Astrocyte (in vitro differentiated cells and primary cell): ENCODE data around the gene GRPEL2. TPM values are rescaled to one million over a fixed set of nuclear protein-coding genes. Genes with fewer than 3 reads are reported as not detected.

ENCODE experiments used
- DNase-seq: peaks from one replicate; pipeline ENCODE4 v3.0.0-alpha.2; 2010; ENCODE audit warnings: low read depth
- FAIRE-seq: peaks from 2 replicates; lab custom pipeline; 2011; peaks lifted over from hg19 to GRCh38; lab: Jason Lieb, UNC
- H2AFZ ChIP-seq: 2 replicates; pipeline ENCODE4 v1.6.0; 2012; ENCODE audit warnings: low read depth, low read length, inconsistent platforms
- H3K27ac ChIP-seq: 2 replicates; pipeline ENCODE4 v1.5.1; 2011; ENCODE audit warnings: low read depth, low read length, inconsistent platforms
- H3K27me3 ChIP-seq: 2 replicates; pipeline ENCODE4 v1.6.0; 2011; ENCODE audit warnings: low read length, inconsistent platforms; ENCODE audit not compliant: insufficient read depth
- H3K36me3 ChIP-seq: 2 replicates; pipeline ENCODE4 v1.5.1; 2011; ENCODE audit warnings: low read length, inconsistent platforms; ENCODE audit not compliant: insufficient read depth
- H3K4me1 ChIP-seq: 2 replicates; pipeline ENCODE4 v1.5.1; 2011; ENCODE audit warnings: low read length, inconsistent platforms; ENCODE audit not compliant: insufficient read depth
- H3K4me2 ChIP-seq: 2 replicates; pipeline ENCODE4 v1.6.0; 2012; ENCODE audit warnings: low read length, inconsistent platforms
- H3K4me3 ChIP-seq: 2 replicates; pipeline ENCODE4 v1.5.1; 2011; ENCODE audit warnings: low read depth, mild to moderate bottlenecking, low read length, inconsistent platforms; ENCODE audit not compliant: insufficient read depth
- H3K79me2 ChIP-seq: 2 replicates; pipeline ENCODE4 v1.6.0; 2012; ENCODE audit warnings: mild to moderate bottlenecking, low read length, inconsistent platforms; ENCODE audit not compliant: insufficient read depth
- H3K9ac ChIP-seq: 2 replicates; pipeline ENCODE4 v1.6.0; 2012; ENCODE audit warnings: mild to moderate bottlenecking, low read length, inconsistent platforms
- H3K9me3 ChIP-seq: 2 replicates; pipeline ENCODE4 v1.5.1; 2012; ENCODE audit warnings: low read depth, mild to moderate bottlenecking, low read length, inconsistent platforms; ENCODE audit not compliant: insufficient read depth
- H4K20me1 ChIP-seq: 2 replicates; pipeline ENCODE4 v1.6.0; 2012; ENCODE audit warnings: low read length, inconsistent platforms; ENCODE audit not compliant: insufficient read depth
- H3K27ac Mint-ChIP-seq: one replicate; pipeline ENCODE4 v1.8.0; 2021; ENCODE audit warnings: mild to moderate bottlenecking, mixed read lengths; ENCODE audit not compliant: unreplicated experiment
- H3K27me3 Mint-ChIP-seq: one replicate; pipeline ENCODE4 v1.8.0; 2021; ENCODE audit warnings: low read depth, mixed read lengths; ENCODE audit not compliant: unreplicated experiment
- H3K36me3 Mint-ChIP-seq: one replicate; pipeline ENCODE4 v1.8.0; 2021; ENCODE audit warnings: low read depth, mixed read lengths; ENCODE audit not compliant: unreplicated experiment
- H3K4me1 Mint-ChIP-seq: one replicate; pipeline ENCODE4 v1.8.0; 2021; ENCODE audit warnings: low read depth, mixed read lengths; ENCODE audit not compliant: unreplicated experiment
- H3K4me3 Mint-ChIP-seq: one replicate; pipeline ENCODE4 v1.8.0; 2021; ENCODE audit warnings: mild to moderate bottlenecking, moderate library complexity, mixed read lengths; ENCODE audit not compliant: unreplicated experiment
- H3K9me3 Mint-ChIP-seq: one replicate; pipeline ENCODE4 v1.8.0; 2021; ENCODE audit warnings: mild to moderate bottlenecking, mixed read lengths; ENCODE audit not compliant: unreplicated experiment
- EZH2 ChIP-seq: IDR thresholded peaks from 2 replicates; pipeline ENCODE4 v1.6.1; 2012; ENCODE audit warnings: mild to moderate bottlenecking, low read length, inconsistent platforms; ENCODE audit not compliant: insufficient read depth
- total RNA-seq: library from RNA; stranded (reverse); gene quantifications from 2 replicates; pipeline ENCODE4 v1.2.1, GENCODE V29; 2021
- TF ChIP-seq, protein P1 (sequence below): IDR thresholded peaks from 2 replicates; pipeline ENCODE4 v1.5.1; 2011; ENCODE audit warnings: low read depth, mild to moderate bottlenecking, inconsistent platforms, low read length, moderate library complexity; ENCODE audit not compliant: insufficient read depth

The GRPEL2 gene
- total RNA-seq, 1 donor from 2014 or later: 26.0 TPM

DNA sequence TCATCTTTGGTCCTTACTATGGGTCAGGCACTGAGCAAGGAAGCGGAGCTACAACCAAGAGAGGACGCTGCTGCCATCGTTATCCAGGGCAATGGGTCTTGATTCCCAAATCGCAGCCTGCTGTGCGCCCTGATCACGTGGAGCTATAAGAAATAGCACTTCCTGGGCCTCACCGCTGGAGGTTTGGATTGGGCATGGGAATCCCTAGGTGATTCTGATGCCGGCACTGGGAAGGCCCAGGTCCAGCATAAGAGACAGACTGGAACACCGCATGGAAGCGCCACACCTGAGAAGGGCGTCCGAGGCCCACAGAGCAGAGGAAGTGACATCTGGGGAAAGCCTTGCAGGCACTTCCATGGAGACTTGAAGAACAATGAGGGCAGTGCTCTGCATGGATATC is 30.8 kb downstream of the GRPEL2 start:
- H3K79me2 ChIP-seq: no peaks in the 10 kb centered on the region
- Mint-ChIP-seq H3K27me3 (peaks cover 1% of the 10 kb centered on the region), H3K9me3 (no peaks in the 10 kb centered on the region), H3K4me3 (no peak overlapping the region), H3K4me1 (peaks cover 7% of the 10 kb centered on the region), H3K36me3 (peaks cover 2% of the 10 kb centered on the region), H3K27ac (no peak overlapping the region)
- no peak overlapping the region for H3K4me3 ChIP-seq
- H3K36me3 ChIP-seq: no peaks in the 10 kb centered on the region
- peaks cover 3% of the 10 kb centered on the region for H3K9me3 ChIP-seq
- no peak overlapping the region for H2AFZ ChIP-seq
- H3K4me2 ChIP-seq: no peak overlapping the region
- no peak overlapping the region for H3K9ac ChIP-seq
- no peak for FAIRE-seq
- H4K20me1 ChIP-seq: no peaks in the 10 kb centered on the region
- TF ChIP-seq EZH2: no peak
- TF ChIP-seq, protein P1, sequence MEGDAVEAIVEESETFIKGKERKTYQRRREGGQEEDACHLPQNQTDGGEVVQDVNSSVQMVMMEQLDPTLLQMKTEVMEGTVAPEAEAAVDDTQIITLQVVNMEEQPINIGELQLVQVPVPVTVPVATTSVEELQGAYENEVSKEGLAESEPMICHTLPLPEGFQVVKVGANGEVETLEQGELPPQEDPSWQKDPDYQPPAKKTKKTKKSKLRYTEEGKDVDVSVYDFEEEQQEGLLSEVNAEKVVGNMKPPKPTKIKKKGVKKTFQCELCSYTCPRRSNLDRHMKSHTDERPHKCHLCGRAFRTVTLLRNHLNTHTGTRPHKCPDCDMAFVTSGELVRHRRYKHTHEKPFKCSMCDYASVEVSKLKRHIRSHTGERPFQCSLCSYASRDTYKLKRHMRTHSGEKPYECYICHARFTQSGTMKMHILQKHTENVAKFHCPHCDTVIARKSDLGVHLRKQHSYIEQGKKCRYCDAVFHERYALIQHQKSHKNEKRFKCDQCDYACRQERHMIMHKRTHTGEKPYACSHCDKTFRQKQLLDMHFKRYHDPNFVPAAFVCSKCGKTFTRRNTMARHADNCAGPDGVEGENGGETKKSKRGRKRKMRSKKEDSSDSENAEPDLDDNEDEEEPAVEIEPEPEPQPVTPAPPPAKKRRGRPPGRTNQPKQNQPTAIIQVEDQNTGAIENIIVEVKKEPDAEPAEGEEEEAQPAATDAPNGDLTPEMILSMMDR: no peak
- no peak for DNase-seq
- no peaks in the 10 kb centered on the region for H3K27me3 ChIP-seq
- H3K27ac ChIP-seq: no peak overlapping the region
- H3K4me1 ChIP-seq: no peaks in the 10 kb centered on the region

DNA sequence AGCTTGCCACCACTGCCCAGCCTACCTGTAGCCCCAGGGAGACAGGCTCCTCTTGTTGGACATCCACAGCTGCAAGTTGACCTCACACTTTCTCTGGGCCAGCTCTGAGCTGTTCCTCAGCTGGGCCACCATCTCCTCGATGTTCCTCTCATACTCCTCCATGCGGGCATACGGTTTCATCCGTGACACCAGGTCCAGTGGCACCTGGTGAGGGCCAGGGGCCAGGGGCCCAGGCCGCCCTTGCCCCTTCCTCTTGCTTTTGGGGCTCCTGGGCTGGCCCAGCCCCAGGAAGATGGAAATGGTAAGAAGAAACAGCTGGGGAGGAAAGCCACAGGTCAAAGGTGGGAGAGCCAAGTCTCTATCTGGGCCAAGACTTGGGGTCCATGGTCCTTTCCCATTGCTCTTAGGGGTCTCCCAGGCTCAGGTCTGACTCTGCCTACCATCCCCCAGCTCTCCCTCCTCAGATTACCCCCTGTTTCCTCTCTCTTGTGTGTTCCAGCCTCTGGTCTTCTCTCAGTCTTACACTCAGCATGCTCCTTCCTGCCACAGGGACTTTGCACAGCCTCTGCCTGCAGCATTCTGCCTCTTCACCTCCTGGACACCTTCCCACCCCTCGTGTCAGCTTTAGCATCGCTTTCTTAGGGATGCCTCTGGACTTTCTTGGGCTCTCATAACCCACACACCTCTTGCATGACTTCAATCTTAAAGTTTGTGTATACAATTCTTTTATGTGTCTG is 31.6 kb downstream of the GRPEL2 start:
- Mint-ChIP-seq H3K9me3 (no peaks in the 10 kb centered on the region), H3K27ac (no peak overlapping the region), H3K36me3 (peaks cover 2% of the 10 kb centered on the region), H3K4me3 (no peak overlapping the region), H3K27me3 (peaks cover 1% of the 10 kb centered on the region), H3K4me1 (peaks cover 12% of the 10 kb centered on the region)
- no peak for FAIRE-seq
- H3K4me1 ChIP-seq: no peaks in the 10 kb centered on the region
- no peaks in the 10 kb centered on the region for H4K20me1 ChIP-seq
- H3K4me2 ChIP-seq: no peak overlapping the region
- no peaks in the 10 kb centered on the region for H3K27me3 ChIP-seq
- no peak overlapping the region for H3K4me3 ChIP-seq
- H3K9ac ChIP-seq: no peak overlapping the region
- no peak for DNase-seq
- no peak overlapping the region for H2AFZ ChIP-seq
- H3K36me3 ChIP-seq: no peaks in the 10 kb centered on the region
- no peak overlapping the region for H3K27ac ChIP-seq
- H3K9me3 ChIP-seq: peaks cover 3% of the 10 kb centered on the region
- no peak for TF ChIP-seq EZH2
- TF ChIP-seq, protein P1: no peak
- no peaks in the 10 kb centered on the region for H3K79me2 ChIP-seq

- peaks cover 2% of the 10 kb centered on the region for H3K36me3 Mint-ChIP-seq
Measured at GRCh38 chr5:149378241-149378820, 33.0 kb downstream of the GRPEL2 start.

More at GRCh38 chr5:149378241-149378820, 33.0 kb downstream of the GRPEL2 start:
- no peak overlapping the region for H3K4me3 ChIP-seq
- H3K27me3 ChIP-seq: no peaks in the 10 kb centered on the region
- H3K36me3 ChIP-seq: no peaks in the 10 kb centered on the region
- no peaks in the 10 kb centered on the region for H4K20me1 ChIP-seq
- Mint-ChIP-seq H3K4me1 (peaks cover 25% of the 10 kb centered on the region), H3K27me3 (peaks cover 1% of the 10 kb centered on the region), H3K9me3 (no peaks in the 10 kb centered on the region), H3K4me3 (no peak overlapping the region), H3K27ac (no peak overlapping the region)
- H3K4me2 ChIP-seq: no peak overlapping the region
- no peak for FAIRE-seq
- H3K9ac ChIP-seq: no peak overlapping the region
- H3K27ac ChIP-seq: no peak overlapping the region
- no peak for DNase-seq
- no peaks in the 10 kb centered on the region for H3K79me2 ChIP-seq
- no peak overlapping the region for H2AFZ ChIP-seq
- H3K9me3 ChIP-seq: peaks cover 3% of the 10 kb centered on the region
- H3K4me1 ChIP-seq: peaks cover 9% of the 10 kb centered on the region
- TF ChIP-seq, protein P1: no peak
- TF ChIP-seq EZH2: no peak
